ENCODE data around the gene PLXNA4.

- TF ChIP-seq CTCF (conservative IDR thresholded peaks at IDR 0.05; ENCODE audit: low read depth, low read length) (no peak), EZH2 (IDR thresholded peaks at IDR 0.05; ENCODE audit: borderline replicate concordance, low read depth, low read length, poor library complexity, severe bottlenecking) (no peak)
Observed at GRCh38 chr7:132210821-132211220, 365.4 kb downstream of the PLXNA4 start.

All from A673 (cell line).